GM12873 (cell line): Measurements from ENCODE around the gene ZNF407.

Source experiments
- TF ChIP-seq, protein P1 (sequence below): IDR thresholded peaks from 2 replicates; pipeline ENCODE4 v1.5.1; 2012; ENCODE audit warnings: low read depth, mild to moderate bottlenecking, moderate library complexity, low read length, control low read depth; ENCODE audit not compliant: insufficient read depth; ENCODE audit errors: missing control alignments

The ZNF407 gene

DNA sequence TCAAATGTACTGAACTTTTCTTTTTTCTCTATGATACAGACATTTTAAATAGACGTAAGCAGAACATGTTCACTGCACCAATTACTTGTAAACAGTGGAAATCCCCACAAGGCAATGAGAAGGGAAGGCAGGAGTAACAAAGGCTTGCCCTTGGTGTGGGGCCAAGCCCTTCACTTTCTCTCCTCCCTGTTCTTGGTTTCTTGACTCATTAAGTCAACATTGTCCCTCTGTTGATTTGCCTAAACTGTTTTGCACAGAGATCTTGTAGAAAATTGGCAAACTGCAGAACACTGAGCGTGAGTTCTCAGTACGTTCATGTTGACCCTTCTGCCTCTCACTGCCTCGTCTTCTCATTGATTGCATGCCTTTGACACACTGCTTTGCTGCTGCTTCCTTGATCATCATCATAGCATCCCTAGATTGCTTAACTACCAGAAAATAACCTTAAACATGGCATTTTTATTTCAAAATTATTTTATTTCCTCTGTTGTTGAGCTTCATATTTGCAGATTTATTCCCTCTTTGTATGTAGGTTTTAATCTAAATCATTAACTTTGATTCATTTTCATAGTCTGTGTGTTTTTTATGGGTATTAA is 353.6 kb downstream of the ZNF407 start:
- TF ChIP-seq, protein P1, sequence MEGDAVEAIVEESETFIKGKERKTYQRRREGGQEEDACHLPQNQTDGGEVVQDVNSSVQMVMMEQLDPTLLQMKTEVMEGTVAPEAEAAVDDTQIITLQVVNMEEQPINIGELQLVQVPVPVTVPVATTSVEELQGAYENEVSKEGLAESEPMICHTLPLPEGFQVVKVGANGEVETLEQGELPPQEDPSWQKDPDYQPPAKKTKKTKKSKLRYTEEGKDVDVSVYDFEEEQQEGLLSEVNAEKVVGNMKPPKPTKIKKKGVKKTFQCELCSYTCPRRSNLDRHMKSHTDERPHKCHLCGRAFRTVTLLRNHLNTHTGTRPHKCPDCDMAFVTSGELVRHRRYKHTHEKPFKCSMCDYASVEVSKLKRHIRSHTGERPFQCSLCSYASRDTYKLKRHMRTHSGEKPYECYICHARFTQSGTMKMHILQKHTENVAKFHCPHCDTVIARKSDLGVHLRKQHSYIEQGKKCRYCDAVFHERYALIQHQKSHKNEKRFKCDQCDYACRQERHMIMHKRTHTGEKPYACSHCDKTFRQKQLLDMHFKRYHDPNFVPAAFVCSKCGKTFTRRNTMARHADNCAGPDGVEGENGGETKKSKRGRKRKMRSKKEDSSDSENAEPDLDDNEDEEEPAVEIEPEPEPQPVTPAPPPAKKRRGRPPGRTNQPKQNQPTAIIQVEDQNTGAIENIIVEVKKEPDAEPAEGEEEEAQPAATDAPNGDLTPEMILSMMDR, result no peak

DNA sequence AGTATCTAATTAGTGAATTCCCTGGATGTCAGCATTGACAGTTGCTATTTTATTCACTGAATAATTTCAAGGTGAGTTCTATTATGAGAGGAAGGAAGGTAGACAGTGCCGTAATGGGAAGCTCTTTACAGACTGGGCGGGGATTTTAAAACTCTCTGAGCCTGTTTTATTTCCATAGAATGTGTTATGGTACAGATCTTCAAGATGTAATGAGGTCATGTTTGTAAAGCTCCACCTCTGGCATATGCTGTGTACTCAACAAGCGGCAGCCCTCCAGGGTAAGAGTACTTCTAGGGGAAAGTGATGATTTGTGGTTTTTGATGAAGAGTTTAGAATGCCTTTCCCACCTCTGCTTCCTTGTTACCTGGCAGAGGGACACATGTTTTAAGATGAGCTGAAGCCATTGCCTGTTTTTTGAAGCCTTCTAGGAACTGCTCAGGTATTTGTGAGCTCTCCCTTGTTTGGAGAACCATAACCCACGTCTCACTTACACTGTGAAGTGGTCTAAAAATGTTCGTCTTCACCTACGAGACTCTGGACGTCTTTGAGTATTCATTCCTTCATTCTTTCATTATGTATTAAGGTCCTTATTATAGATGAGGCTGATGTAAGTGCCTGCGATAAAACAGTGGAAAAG is 360.0 kb downstream of the ZNF407 start:
- TF ChIP-seq, protein P1, result no peak

DNA sequence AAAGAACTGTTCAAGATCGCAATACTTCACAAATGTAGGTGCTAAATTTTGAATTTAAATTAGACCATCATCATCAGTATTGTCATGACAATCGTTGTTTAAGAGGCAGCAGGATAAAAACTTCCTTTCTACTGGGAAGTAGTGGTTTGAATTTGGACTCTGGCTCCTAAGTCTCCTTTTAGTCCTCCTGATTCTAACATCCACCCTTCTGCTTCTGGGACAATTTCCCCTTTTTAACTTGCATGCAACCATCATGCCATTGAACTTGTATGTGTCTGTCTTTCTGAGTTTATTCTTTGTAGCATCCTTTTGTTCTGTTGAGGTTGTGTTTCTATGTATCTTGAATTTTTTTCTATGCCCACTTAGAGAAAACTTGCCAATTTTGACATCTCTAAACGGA is 361.5 kb downstream of the ZNF407 start:
- TF ChIP-seq, protein P1, result no peak

DNA sequence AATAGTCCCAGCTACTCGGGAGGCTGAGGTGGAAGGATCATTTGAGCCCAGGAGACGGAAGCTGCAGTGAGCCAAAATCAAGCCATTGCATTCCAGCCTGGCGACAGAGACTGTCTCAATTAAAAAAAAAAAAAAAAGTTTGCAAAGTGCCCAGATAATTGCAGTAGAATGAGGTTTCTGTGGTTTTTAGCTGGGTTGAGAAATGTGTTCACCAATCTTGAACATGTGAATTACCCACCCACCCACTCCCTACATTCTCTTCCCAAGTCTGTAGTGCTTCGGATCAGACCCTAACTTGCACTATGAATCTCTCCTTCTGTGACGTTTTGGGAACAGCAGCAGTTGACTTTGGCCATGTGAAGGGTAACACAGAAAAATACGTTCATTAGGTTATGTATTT is 363.9 kb downstream of the ZNF407 start:
- TF ChIP-seq, protein P1, result no peak

DNA sequence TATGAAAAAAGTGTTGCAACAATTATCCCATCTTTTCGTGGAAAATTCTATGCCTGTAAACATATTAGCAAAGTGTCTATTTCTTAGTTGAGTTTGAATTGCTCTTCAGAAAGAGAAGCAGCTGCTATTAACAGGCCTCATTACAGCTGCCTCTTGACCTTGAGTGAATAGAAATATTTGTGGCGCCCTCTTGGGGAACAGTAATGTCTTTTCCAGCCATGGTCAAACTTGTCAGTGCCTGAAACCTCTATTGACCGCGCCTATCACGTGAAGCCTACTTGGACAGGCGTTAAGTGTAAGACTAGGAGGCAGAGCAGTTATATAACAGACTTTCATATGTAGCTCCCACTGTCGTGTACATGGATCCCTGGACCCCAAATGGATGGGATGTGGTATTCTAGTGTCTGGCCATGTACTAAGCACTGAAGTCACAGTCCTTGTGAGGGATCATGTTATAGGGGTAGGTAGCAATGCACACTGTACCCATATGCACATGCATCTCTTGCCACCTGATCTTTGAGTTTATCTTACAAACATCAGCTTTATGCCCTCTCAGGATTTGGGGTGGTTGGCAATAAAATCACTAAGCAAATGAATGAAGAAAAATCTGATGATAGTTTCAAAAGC is 366.3 kb downstream of the ZNF407 start:
- TF ChIP-seq, protein P1, result peak; percentile 45

DNA sequence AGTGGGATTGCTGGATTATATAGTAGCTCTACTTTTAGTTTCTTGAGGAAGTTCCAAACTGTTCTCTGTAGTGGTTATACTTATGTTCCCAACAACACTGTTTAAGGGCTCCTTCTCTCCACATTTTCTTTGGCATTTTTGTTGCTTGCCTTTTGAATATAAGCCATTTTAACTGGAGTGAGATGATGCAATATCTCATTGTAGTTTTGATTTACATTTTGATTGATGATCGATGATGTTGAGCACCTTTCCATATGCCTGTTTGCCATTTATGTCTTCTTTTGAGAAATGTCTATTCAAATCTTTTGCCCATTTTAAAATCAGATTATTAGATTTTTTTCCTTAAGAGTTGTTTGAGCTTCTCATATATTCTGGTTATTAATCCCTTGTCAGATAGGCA is 368.0 kb downstream of the ZNF407 start:
- TF ChIP-seq, protein P1, result no peak

DNA sequence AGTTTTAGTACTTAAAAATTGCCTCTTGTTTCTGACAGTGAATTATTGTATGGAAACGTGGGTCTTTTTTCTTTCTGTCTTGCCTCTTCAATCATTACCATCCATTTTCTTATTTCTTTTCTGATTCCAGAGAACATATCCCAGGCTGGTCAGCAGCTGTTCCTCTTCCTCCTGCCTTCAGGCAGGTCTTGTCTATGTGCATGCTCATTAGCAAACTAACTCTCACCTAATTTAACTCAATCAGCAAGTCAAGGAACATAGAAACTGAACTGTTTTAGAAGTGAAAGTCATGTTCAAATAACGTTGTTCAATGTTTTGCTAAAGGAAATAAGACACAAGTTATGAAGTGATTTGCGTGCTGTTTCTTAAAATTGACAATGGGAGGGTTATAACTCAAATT is 369.8 kb downstream of the ZNF407 start:
- TF ChIP-seq, protein P1, result no peak
